Psoas muscle (tissue), 8 donors: ENCODE results near the gene SMPDL3A. TPM values are rescaled to one million over a fixed set of nuclear protein-coding genes. Genes with fewer than 3 reads are reported as not detected.

Experiments
- ATAC-seq, 4 donors: fragments of 200-7000 bp; cut with Tn5 transposase; one replicate each; pipeline ENCODE4 v1.9.1; 2020; ENCODE audit warnings: moderate library complexity in 3 of 4, mild to moderate bottlenecking in 2 of 4
- DNase-seq, 2 donors: peaks; one replicate each; pipeline ENCODE4 v3.0.0-alpha.2; 2020
- H3K27ac ChIP-seq: fragments of 200-600 bp; one replicate; pipeline ENCODE4 v1.8.0; 2022
- H3K27me3 ChIP-seq, 3 donors: fragments of 200-600 bp in 1 of 3; one replicate each; pipeline versions ENCODE4 v1.6.1 to v1.8.0; 2013 to 2022; ENCODE audit warnings: low read length in 2 of 3, mild to moderate bottlenecking in 2 of 3, moderate library complexity in 1 of 3; ENCODE audit not compliant: insufficient read depth in 3 of 3
- H3K36me3 ChIP-seq, 2 donors: fragments of 200-600 bp in 1 of 2; one replicate each; pipeline versions ENCODE4 v1.6.1 to v1.8.0; 2013 to 2022; ENCODE audit warnings: low read depth in 1 of 2, mild to moderate bottlenecking in 1 of 2, moderate library complexity in 1 of 2; ENCODE audit not compliant: insufficient read depth in 1 of 2
- H3K4me1 ChIP-seq: fragments of 200-600 bp; one replicate; pipeline ENCODE4 v1.8.0; 2022
- H3K4me3 ChIP-seq: fragments of 200-600 bp; one replicate; pipeline ENCODE4 v1.8.0; 2022; ENCODE audit warnings: mild to moderate bottlenecking
- H3K9me3 ChIP-seq: fragments of 200-600 bp; one replicate; pipeline ENCODE4 v1.8.0; 2022
- CTCF ChIP-seq: fragments of 200-600 bp; IDR thresholded peaks from one replicate; pipeline ENCODE4 v1.8.0; 2022; ENCODE audit warnings: antibody characterized with exemption
- WGBS, 3 donors: extraction: QIAGEN DNeasy Blood & Tissue Kit; methylation state at CpG; one replicate each; pipeline versions ENCODE4 v1.1.6 to v1.1.7; 2013; 5-methylcytosine and 5-hydroxymethylcytosine counted together
- intact Hi-C, 2 donors: fragments of 100-400 bp; cut with DNase I; formaldehyde crosslinking; loops; one replicate each; pipeline versions ENCODE4 v1.11.0 to v1.14.2; 2022
- polyA plus RNA-seq, 3 donors: library from polyadenylated mRNA; stranded (reverse); fragments of 200-250 nt; gene quantifications; one replicate each; pipeline ENCODE4 v1.2.3, GENCODE V29; 2013
- total RNA-seq, 4 donors: library from RNA; stranded (reverse); fragmentation: NEBNext Ultra II Directional in 2 of 4; extraction: Animal tissue kit (Norgen Biotek cat#: 25700) in 2 of 4; gene quantifications; one replicate each; pipeline versions ENCODE4 v1.2.1 to v1.2.4, GENCODE V29; 2021 to 2023
- donor health status: healthy with polysubstance abuse.
- donor health status: DM: no; HTN: no; CAD: no; lungs with moderate emphysema.
- donor health status: Bipolar disorder and iron deficiency.
- donor health status: healthy.
- donor health status: DM: yes; HTN: yes; CAD: no.
- donor health status: DM: no; HTN: no; CAD: no.
- donor health status: DM: no; HTN: no; CAD: no.
- donor health status: DM: yes; HTN: yes; CAD: no.

SMPDL3A gene
- total and polyA plus RNA-seq, 7 donors, result 6.3 to 38.4 (median 27.6) TPM

GRCh38 chr6:122808121-122808885 lies 19.2 kb downstream of the SMPDL3A start:
- no peak overlapping the region for H3K27ac ChIP-seq
- 86 to 96% (median 95%) methylated on average over 10 of the region's 10 CpGs for WGBS, 3 donors
- no peaks in the 10 kb centered on the region for H3K27me3 ChIP-seq
- H3K4me3 ChIP-seq, result no peak overlapping the region
- no peak for ATAC-seq
- H3K4me1 ChIP-seq, result no peaks in the 10 kb centered on the region
- no peaks in the 10 kb centered on the region for H3K9me3 ChIP-seq
- intact Hi-C loops, result no loop called here
- DNase-seq, result no peak
- TF ChIP-seq CTCF, result no peak
- H3K36me3 ChIP-seq, result peaks cover 8 to 79% of the 10 kb centered on the region in 2 donors

GRCh38 chr6:122809001-122809400 lies 19.9 kb downstream of the SMPDL3A start:
- intact Hi-C loops, result no loop called here
- WGBS, 3 donors, result 82 to 86% (median 82%) methylated on average over 4 of the region's 4 CpGs
- ATAC-seq, result no peak

GRCh38 chr6:122809691-122810090 lies 20.6 kb downstream of the SMPDL3A start:
- no peaks in the 10 kb centered on the region for H3K27me3 ChIP-seq
- WGBS, 3 donors, result 84 to 91% (median 89%) methylated on average over 2 of the region's 2 CpGs
- H3K36me3 ChIP-seq, result peaks cover 6 to 65% of the 10 kb centered on the region in 2 donors
- H3K4me3 ChIP-seq, result no peak overlapping the region
- no peak for DNase-seq
- H3K4me1 ChIP-seq, result no peaks in the 10 kb centered on the region
- no peak overlapping the region for H3K27ac ChIP-seq
- H3K9me3 ChIP-seq, result no peaks in the 10 kb centered on the region
- no peak for TF ChIP-seq CTCF
- intact Hi-C loops, result no loop called here
- no peak for ATAC-seq

More at GRCh38 chr6:122809001-122809400, 19.9 kb downstream of the SMPDL3A start:
- Histone ChIP-seq H3K9me3 (no peaks in the 10 kb centered on the region), H3K4me3 (no peak overlapping the region), H3K4me1 (no peaks in the 10 kb centered on the region), H3K36me3 (peaks cover 6 to 72% of the 10 kb centered on the region in 2 donors), H3K27ac (no peak overlapping the region), H3K27me3 (no peaks in the 10 kb centered on the region)
- no peak for DNase-seq
- no peak for TF ChIP-seq CTCF

- H3K4me1 ChIP-seq, result no peaks in the 10 kb centered on the region
- no peaks in the 10 kb centered on the region for H3K27me3 ChIP-seq
- no peaks in the 10 kb centered on the region for H3K9me3 ChIP-seq
- intact Hi-C loops, result no loop called here
- ATAC-seq (no peak), DNase-seq (no peak)
- H3K36me3 ChIP-seq, result peaks cover 6 to 60% of the 10 kb centered on the region in 2 donors
- TF ChIP-seq CTCF, result no peak
- WGBS, 3 donors, result 67 to 72% (median 68%) methylated on average over 1 of the region's 1 CpG
- no peak overlapping the region for H3K4me3 ChIP-seq
- no peak overlapping the region for H3K27ac ChIP-seq
These were observed 21.1 kb downstream of the SMPDL3A start for GRCh38 chr6:122810189-122810588.

- Histone ChIP-seq H3K36me3 (no peaks in the 10 kb centered on the region), H3K27ac (no peak overlapping the region), H3K9me3 (no peaks in the 10 kb centered on the region), H3K4me1 (no peaks in the 10 kb centered on the region), H3K4me3 (no peak overlapping the region), H3K27me3 (no peaks in the 10 kb centered on the region)
- DNase-seq (no peak), ATAC-seq (peak in 1 of 4 donors; percentile 11)
- no peak for TF ChIP-seq CTCF
- WGBS, 3 donors, result 45 to 73% (median 53%) methylated on average over 2 of the region's 2 CpGs
- intact Hi-C loops, result no loop called here
These were observed 28.3 kb downstream of the SMPDL3A start for GRCh38 chr6:122817358-122817757.
